ENCODE results near the gene HPGD.

GRCh38 chr4:174503079-174503715 is 19.1 kb downstream of the HPGD start:
- TF ChIP-seq CTCF (IDR thresholded peaks at IDR 0.05): no peak
- TF ChIP-seq POLR2AphosphoS5 (IDR thresholded peaks at IDR 0.05; ENCODE audit: low read depth, low read length): no peak

All from Panc1 (cell line).